IPS-18c (cell line): Measurements from ENCODE around the gene MAP3K5.
"Not testable (repeated sequence)": the region's sequence is repeated elsewhere in the genome, so short reads cannot be mapped to it uniquely, and the experiment has no call there.

ENCODE experiments used
- H3K4me3 ChIP-seq: 2 replicates; pipeline ENCODE4 v1.7.0; 2013; ENCODE audit warnings: low read depth, mild to moderate bottlenecking, low read length, moderate library complexity; ENCODE audit not compliant: insufficient read depth
- H3K9me3 ChIP-seq: one replicate; pipeline ENCODE4 v1.6.1; 2013; ENCODE audit warnings: mild to moderate bottlenecking, low read length, moderate library complexity; ENCODE audit not compliant: control insufficient read depth, insufficient read depth

Gene MAP3K5

DNA sequence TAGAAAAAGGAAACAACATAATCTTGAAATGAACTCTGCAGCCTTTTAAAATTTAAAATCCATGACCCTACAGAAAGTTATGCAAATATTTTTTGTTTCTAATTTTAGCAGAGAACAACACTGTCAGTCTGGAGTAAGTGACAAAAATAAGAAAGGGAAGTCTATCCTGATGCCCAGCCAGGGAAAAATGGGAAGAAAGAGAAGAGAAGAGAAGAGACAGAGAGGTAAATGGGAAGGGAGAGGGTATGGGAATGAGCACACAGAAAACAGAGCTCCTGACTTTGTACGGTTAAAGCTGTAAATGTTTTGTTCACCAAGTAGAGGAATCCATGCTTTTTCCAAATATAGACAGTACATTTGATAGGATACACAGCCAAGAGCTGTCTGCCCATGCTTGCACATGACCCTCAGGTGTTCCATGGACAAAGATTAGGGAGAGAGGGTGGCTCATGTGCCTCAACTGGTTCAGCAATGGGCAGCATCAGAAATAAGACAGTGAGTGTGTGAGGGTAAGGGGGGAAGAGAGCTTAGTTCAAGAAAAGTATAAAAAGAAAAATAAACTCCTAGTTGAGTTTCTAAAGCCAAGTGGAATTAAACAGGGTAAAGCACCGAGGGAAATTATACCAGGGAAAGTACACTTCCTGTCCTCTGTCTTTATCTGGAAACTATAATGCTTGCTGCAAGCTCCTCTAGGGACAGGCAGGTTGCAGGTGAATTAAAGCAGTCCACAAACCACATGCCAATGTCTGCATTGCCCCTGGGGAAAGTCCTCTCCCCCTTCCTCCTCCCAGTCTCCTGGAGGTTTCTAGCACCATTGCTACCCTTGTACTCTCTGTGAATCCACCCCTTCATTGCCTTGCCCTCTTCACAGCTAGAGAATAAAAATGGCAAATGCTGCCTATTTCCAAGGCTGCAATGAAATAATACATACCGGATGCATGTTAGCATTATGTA lies 30.0 kb downstream of the MAP3K5 start:
- H3K9me3 ChIP-seq, result no peaks in the 10 kb centered on the region
- H3K4me3 ChIP-seq, result no peak overlapping the region

DNA sequence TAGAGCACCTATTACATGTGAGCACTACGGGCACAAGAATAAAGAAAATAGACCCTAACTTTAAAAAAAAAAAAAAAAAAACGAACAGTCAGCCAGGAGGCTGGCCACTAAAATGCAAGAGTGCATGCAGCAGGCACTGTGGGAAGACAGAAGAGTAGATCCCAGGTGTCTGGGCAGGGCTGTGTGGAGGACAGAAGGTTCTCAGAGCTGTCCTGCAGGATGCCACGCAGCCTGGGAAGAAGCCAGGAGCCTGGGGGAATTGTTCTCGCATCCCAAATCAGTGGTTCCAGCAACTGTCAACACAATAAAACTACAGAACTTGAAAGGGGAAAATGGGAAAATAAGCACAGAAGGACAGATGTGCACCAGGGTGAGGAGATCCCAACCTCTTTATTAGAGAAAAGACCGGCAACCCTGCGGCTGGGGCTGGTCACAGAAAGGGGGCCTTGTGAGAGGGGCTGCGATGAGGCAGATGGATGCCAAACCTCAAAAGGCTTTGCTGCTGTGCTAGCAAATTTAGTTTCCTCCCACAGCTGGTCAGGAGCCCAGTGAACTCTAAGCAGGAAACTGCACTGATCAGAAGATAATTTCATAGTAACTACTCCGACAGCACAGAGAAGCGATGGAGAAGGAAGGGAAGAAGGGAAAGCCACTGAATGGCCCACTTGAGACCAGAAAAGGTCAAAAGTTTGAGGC lies 30.9 kb downstream of the MAP3K5 start:
- Histone ChIP-seq H3K4me3 (no peak overlapping the region), H3K9me3 (no peaks in the 10 kb centered on the region)

DNA sequence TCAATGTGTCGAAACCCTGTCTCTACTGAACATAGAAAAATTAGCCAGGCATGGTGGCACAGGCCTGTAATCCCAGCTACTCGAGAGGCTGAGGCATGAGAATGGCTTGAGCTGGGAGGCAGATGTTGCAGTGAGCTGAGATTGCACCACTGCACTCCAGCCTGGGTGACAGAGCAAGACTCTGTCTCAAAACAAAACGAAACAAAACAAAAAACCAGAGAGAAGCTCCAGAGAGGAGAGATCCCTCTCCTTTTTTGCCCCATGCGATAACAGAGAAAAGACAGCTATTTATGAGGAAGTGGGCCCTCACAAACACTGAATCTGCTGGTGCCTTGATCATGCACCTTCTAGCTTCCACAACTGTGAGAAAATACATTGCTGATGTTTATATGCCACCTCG lies 31.5 kb downstream of the MAP3K5 start:
- H3K9me3 ChIP-seq, H3K4me3 ChIP-seq: not testable (repeated sequence)

DNA sequence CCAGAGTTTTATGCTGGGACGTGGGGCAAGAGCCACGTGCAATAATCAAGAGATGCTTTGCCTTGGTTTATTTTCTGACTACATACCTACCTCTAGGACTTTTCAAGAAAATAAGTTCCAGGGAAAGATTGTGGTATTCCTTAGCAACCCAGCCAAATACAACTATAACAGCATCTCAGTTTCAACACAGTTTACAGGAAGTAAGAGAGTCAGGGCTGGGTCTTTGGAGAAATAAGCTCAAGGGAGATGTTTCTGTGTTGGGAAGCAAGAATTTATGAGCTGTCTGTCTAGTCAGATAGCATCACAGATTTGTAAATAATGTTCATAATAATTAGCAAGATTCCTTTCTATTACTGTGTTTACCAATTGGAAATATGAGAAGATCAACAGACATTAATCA lies 35.1 kb downstream of the MAP3K5 start:
- Histone ChIP-seq H3K4me3 (no peak overlapping the region), H3K9me3 (no peaks in the 10 kb centered on the region)

DNA sequence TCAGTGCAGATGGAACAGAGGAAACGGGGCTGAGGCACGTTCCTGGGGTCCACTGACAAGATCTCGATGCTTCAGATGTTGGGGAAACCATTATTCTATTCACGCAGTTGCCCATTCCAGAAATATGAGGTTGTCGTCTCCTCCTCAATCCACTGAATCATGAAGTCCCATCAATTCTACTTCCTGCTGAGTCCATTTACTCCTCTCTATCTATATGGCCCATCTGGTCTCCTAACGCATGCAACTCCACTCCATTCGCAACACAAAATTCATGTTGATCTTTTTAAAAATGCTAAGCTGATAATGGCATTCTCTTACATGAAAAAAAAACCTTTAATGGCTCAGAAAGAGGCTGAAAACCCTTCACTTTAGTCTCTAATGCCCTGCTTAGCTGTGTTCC lies 37.5 kb downstream of the MAP3K5 start:
- Histone ChIP-seq H3K4me3 (no peak overlapping the region), H3K9me3 (no peaks in the 10 kb centered on the region)

DNA sequence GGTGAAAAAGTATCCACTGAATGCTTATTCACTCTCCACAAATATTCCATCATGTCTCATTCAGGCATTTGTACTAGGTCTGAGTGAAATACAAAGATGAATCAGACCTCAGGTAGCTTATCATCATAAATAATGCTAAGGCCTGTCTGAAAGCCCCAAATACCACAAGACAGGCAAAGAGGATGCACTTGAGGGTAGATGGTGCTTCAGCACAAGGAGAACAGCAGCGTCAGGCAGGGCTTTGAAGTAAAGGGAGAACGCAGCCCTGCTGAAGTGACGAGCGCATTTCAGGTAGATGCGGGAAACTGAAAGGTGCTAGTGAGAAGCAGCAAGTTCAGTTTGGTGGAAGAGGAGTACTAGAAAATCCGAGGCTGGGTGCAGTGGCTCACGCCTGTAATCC lies 38.7 kb downstream of the MAP3K5 start:
- Histone ChIP-seq H3K9me3 (no peaks in the 10 kb centered on the region), H3K4me3 (no peak overlapping the region)

DNA sequence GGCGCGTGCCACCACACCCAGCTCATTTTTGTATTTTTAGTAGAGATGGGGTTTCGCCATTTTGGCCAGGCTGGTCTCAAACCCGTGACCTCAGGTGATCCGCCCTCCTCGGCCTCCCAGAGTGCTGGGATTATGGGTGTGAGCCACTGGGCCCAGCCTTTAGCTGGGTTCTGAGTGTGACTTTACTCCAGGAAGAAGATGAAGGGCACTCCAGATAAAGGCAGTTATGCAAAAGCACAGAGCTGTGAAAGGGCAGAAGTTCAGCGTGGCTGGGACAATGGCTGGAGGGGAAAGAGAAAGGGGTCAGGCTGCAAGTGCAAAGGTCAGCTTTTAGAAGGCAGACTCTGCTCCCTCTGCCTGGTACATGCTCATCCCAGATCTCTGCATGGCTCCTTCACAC lies 39.7 kb downstream of the MAP3K5 start:
- Histone ChIP-seq H3K9me3 (no peaks in the 10 kb centered on the region), H3K4me3 (no peak overlapping the region)

DNA sequence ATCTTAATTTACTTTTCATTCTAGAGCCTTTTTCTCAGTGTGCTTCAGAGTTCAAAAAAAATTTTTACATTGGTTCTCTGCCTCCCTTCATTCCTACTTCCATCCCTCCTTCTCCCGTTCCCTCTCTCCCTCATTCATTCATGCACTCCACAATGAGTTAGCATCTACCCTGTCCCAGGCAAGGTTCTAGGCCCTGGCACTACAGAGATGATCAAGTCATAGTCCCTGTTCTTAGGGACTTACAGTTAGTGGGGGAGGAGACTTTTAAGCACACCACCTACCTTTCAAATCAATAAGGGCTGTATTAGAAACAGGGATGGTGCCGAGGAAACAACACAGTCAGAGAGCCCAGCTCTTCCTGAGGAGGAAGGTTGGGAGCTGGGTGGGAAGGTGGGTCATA lies 40.3 kb downstream of the MAP3K5 start:
- H3K4me3 ChIP-seq, result no peak overlapping the region
- H3K9me3 ChIP-seq, result no peaks in the 10 kb centered on the region

DNA sequence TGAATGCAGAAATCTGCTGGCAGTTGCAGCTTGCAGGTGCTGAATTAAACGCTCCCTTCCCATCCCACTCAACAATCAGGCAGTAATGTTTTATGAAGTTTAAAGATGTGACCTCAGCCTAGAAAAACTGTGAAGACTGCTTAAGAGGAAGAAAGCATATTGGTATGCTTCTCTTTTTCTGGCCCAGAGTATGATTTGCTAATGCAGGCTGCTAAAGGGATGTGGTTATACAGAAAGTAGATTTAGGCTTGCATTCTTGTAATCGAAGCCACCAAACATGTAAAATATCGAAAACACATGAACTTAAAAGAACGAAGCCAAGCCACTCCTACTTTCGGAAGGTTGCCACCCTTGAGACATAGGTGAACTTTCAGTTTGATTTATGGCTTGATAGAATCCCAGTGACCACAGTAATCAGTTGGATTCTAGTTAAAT lies 40.7 kb downstream of the MAP3K5 start:
- H3K9me3 ChIP-seq, result no peaks in the 10 kb centered on the region
- H3K4me3 ChIP-seq, result no peak overlapping the region

DNA sequence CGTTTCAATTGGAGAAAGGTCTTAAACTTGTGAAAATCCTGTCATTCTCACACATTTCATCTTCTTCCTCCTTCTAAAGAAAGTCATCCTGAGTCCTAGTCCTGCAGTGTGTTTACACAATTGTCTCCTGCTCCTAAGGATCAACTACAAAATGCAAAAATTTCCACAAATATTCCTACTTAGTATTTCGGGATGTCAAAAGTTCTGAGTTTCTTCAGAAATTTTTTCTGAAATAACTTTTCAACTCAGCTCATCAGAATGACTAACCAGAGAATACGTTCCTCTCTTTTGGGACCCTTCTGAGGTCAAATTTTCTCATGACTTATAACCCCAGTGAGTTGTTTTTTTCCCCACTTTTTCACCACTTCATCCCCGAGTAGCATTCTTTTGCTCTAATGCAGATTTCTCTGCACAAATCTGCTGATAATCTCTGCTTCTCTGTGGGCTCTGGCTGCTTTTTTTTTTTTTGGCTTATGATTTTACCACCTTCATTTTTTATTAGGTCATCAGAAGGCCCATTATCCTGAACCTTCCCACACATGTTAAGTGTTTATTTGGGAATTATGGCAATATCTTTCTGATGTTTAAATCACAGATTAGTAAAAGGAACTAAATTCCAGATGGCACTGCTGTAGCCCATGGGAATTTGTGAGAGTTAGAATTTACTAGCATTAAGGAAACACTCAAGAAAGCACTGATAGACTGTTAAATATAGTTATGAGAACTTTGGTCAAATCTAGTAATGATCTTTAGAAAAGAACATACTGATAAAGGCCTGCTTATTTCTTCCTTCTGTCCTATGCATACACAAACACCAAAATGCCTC lies 41.4 kb downstream of the MAP3K5 start:
- Histone ChIP-seq H3K4me3 (no peak overlapping the region), H3K9me3 (no peaks in the 10 kb centered on the region)

DNA sequence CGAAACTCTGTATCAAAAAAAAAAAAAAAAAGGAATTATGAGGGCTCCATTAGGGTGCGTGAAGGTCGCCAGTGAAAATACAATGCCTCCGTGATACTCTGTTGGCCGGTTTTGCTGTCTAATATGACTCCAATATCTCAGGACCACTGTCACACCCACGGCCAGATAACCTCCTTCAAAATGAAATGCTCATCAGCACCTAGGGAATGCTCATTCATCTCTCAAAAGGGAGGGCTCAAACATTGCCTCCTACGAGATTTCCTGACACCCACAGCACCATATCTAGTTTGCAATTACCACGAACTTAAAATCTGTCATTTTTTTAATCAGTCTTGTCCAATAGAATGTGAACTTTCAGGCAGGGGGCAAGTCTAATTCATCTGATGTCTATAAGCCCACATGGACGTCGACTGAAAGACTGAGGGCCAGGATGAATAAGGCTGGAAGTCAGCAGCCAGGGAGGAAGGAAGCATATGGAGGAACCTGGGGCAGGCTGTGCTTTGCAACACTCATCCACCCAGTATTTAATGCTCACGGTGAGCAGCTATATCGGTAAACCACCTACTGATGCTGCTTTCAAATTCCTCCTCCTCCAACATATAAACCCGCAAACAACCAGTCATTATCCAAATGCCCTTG lies 42.8 kb downstream of the MAP3K5 start:
- H3K4me3 ChIP-seq, result no peak overlapping the region
- no peaks in the 10 kb centered on the region for H3K9me3 ChIP-seq

DNA sequence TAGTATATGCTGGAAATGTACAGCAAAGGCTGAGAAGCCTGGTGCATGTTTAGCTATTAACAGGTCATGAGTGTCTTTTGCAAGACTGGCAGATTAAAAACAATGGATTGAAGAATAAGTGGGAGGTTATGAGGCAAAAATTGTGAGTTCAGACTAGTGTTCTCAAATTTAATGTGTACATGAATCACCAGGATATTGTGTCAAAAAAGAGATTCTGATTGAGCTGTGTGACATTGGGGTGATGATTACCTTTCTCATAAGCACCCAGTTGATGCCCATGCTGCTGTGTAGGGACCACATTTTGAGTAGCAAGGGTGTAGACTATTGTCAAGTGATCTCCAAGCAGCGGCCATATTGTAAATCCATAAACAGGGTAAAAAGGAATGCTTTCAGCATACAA lies 44.8 kb downstream of the MAP3K5 start:
- Histone ChIP-seq H3K4me3 (no peak overlapping the region), H3K9me3 (no peaks in the 10 kb centered on the region)

DNA sequence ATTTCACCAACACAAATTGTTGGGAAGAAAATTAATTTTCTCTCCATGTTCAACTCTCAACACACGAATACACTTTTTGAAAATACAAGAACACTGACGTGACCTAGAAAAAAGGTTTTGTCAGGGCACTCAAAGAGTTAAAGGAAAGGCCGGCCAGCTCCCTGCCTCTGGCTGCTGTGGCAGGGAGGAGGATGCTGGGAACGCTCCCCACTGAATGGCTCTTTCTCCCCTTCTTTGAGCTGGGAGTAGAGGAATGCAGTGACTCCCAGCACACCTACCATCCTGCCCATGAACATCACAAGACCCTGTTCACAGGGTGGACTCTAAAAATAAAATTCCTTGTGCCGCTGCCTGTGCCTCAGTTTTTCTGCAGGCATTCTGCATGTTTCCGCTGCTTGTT lies 47.0 kb downstream of the MAP3K5 start:
- no peaks in the 10 kb centered on the region for H3K9me3 ChIP-seq
- no peak overlapping the region for H3K4me3 ChIP-seq

DNA sequence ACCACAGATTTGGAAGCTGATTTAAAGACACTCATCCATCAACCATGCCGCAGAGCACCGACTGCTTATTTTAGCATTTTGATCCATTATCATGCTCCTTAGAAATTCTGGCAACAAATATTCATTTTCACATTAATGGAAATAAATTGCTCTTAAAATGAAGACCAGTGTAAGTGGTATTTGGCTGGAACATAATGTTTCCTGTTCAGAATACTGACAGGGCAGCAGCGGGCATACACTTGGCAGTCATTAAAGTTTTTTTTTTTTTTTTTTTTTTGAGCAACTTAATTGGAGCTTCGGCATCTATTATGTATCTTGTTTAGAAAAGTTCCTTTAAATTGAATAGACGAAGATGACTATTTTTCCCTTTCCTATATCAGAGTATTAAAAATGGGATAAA lies 47.4 kb downstream of the MAP3K5 start:
- H3K4me3 ChIP-seq, result no peak overlapping the region
- H3K9me3 ChIP-seq, result no peaks in the 10 kb centered on the region

DNA sequence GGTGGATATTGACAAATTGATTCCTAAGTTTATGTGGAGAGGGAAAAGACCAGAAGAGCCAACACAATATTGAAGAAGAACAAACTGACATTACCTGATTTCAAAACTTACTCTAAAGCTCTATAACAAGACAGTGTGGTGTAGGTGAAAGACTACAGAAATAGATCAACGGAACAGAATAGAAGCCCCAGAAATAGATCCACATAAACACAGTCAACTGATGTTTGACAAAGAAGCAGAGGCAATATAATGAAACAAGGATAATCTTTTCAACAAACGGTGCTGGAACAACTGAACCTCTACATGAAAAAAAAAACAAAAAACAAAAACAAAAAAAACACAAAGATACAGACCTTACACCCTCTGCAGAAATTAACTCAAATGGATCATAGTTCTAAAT lies 50.2 kb downstream of the MAP3K5 start:
- no peaks in the 10 kb centered on the region for H3K9me3 ChIP-seq

DNA sequence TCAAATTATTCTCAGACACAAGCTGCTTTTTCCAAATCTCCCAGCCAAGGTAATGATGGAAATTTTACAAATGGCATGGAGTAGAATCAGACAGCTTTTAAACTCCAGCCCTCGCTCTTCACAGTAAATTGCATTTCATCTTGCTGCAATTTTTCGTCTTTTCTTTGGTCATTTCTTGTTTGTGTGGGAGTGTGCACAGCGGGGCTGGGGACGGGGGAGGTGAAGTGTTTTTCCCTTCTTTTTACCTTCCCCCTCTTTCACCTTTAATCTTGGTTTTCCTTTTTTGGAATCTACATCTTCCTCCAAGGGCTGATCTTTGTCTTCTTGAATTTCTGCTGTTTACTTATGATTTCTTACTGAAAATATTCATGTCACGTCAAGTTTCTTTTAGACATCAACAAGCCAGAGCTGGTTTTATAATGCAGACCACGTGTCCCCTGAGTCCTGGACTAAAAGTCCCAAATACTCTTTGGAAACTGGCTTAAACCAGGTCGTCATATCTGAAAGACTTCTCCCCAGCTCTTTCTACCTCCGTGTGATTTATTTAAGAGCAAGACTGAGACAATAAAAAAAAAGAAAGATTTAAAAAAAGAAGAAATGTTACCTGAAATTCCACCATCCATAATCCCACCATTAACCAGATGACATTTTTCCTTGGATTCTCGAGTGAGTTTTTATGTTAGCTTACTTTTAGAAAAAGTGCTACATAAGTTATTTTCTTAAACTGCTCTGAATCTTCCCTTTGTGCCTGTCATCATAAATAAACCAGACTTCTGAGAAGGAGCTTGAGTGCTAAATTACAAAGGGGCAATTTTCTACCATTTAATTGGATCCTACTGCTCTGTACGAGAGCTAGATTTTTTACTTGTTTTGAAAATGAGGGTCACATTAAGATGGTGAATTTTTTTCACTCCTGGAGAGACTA lies 52.0 kb downstream of the MAP3K5 start:
- no peaks in the 10 kb centered on the region for H3K9me3 ChIP-seq
- H3K4me3 ChIP-seq, result no peak overlapping the region

More for the DNA sequence above, 50.2 kb downstream of the MAP3K5 start:
- no peak overlapping the region for H3K4me3 ChIP-seq
